Endothelial cell (in vitro differentiated cells): Measurements from ENCODE around the gene CTNNAL1. TPM values are rescaled to one million over a fixed set of nuclear protein-coding genes. Genes with fewer than 3 reads are reported as not detected.

Experiments used
- DNase-seq: peaks from one replicate; pipeline ENCODE4 v3.0.0; 2021; ENCODE audit warnings: low spot score
- H3K27ac Mint-ChIP-seq: one replicate; pipeline ENCODE4 v1.8.0; 2021; ENCODE audit warnings: mixed read lengths, inconsistent platforms; ENCODE audit not compliant: unreplicated experiment
- H3K27me3 Mint-ChIP-seq: one replicate; pipeline ENCODE4 v1.8.0; 2021; ENCODE audit warnings: mild to moderate bottlenecking, moderate library complexity, mixed read lengths, inconsistent platforms; ENCODE audit not compliant: unreplicated experiment
- H3K36me3 Mint-ChIP-seq: one replicate; pipeline ENCODE4 v1.8.0; 2021; ENCODE audit warnings: mild to moderate bottlenecking, low read depth, mixed read lengths, inconsistent platforms; ENCODE audit not compliant: unreplicated experiment
- H3K4me1 Mint-ChIP-seq: one replicate; pipeline ENCODE4 v1.8.0; 2021; ENCODE audit warnings: mild to moderate bottlenecking, mixed read lengths, inconsistent platforms; ENCODE audit not compliant: unreplicated experiment
- H3K4me3 Mint-ChIP-seq: one replicate; pipeline ENCODE4 v1.8.0; 2021; ENCODE audit warnings: mild to moderate bottlenecking, mixed read lengths, inconsistent platforms; ENCODE audit not compliant: unreplicated experiment
- H3K9me3 Mint-ChIP-seq: one replicate; pipeline ENCODE4 v1.8.0; 2021; ENCODE audit warnings: mixed read lengths, inconsistent platforms; ENCODE audit not compliant: unreplicated experiment
- total RNA-seq: library from RNA; stranded (reverse); fragmentation: NEBNext Ultra II Directional; extraction: Animal tissue kit (Norgen Biotek cat#: 25700); gene quantifications from one replicate; pipeline ENCODE4 v1.2.1, GENCODE V29; 2021; ENCODE audit not compliant: unreplicated experiment
- TF ChIP-seq, protein P1 (sequence below): fragments of 200-600 bp; sonication (generic); IDR thresholded peaks from one replicate; pipeline ENCODE4 v1.5.0; 2021; ENCODE audit warnings: antibody characterized with exemption; ENCODE audit not compliant: unreplicated experiment

Gene CTNNAL1
- total RNA-seq, 1 donor from 2014 or later = 31.2 TPM

DNA sequence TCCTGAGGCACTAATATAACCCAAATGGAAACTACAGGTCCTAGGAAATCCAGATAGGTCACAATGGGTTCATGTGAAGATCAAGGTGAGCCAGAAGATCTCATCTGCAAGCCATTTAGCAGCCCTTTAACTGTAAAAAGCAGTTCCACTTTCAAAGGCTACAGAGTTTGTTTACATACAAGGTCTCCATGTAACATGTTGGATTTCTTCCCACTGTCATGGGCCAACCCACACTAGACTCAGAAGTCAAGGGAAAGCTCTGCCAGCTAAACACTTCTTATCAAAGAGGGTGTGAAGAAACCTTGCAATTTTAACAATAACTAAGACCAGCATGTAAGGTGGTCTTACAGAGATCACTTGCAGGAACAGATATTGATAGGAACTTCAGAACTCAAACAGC is 3.8 kb upstream of the CTNNAL1 start:
- TF ChIP-seq, protein P1, sequence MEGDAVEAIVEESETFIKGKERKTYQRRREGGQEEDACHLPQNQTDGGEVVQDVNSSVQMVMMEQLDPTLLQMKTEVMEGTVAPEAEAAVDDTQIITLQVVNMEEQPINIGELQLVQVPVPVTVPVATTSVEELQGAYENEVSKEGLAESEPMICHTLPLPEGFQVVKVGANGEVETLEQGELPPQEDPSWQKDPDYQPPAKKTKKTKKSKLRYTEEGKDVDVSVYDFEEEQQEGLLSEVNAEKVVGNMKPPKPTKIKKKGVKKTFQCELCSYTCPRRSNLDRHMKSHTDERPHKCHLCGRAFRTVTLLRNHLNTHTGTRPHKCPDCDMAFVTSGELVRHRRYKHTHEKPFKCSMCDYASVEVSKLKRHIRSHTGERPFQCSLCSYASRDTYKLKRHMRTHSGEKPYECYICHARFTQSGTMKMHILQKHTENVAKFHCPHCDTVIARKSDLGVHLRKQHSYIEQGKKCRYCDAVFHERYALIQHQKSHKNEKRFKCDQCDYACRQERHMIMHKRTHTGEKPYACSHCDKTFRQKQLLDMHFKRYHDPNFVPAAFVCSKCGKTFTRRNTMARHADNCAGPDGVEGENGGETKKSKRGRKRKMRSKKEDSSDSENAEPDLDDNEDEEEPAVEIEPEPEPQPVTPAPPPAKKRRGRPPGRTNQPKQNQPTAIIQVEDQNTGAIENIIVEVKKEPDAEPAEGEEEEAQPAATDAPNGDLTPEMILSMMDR = no peak
- Mint-ChIP-seq H3K9me3 (no peaks in the 10 kb centered on the region), H3K36me3 (peaks cover 3% of the 10 kb centered on the region), H3K4me3 (no peak overlapping the region), H3K27me3 (peaks cover 12% of the 10 kb centered on the region), H3K27ac (no peak overlapping the region), H3K4me1 (peaks cover 17% of the 10 kb centered on the region)
- no peak for DNase-seq

DNA sequence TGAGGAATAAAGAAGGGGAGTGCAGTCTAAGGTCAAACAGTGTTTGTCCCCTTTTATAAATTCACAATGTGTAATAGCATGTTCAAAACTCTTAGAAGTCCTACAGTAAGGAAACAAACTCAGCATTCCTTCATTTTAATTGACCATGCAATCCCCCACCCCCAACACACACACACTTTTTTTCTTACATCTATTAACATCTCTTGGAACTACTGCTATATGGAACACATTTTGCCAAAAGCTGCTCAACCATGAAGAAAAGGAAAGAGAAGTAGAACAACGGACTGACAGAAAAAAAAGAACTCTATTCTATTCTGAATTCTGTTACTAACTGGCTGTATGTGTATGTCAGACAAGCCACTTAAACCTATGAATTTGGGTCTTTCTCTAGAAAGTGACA is 2.8 kb upstream of the CTNNAL1 start:
- H3K27ac Mint-ChIP-seq = no peak overlapping the region
- peaks cover 3% of the 10 kb centered on the region for H3K36me3 Mint-ChIP-seq
- H3K9me3 Mint-ChIP-seq = no peaks in the 10 kb centered on the region
- H3K4me1 Mint-ChIP-seq = peaks cover 25% of the 10 kb centered on the region
- no peak overlapping the region for H3K4me3 Mint-ChIP-seq
- no peak for DNase-seq
- TF ChIP-seq, protein P1 = no peak
- peaks cover 15% of the 10 kb centered on the region for H3K27me3 Mint-ChIP-seq

DNA sequence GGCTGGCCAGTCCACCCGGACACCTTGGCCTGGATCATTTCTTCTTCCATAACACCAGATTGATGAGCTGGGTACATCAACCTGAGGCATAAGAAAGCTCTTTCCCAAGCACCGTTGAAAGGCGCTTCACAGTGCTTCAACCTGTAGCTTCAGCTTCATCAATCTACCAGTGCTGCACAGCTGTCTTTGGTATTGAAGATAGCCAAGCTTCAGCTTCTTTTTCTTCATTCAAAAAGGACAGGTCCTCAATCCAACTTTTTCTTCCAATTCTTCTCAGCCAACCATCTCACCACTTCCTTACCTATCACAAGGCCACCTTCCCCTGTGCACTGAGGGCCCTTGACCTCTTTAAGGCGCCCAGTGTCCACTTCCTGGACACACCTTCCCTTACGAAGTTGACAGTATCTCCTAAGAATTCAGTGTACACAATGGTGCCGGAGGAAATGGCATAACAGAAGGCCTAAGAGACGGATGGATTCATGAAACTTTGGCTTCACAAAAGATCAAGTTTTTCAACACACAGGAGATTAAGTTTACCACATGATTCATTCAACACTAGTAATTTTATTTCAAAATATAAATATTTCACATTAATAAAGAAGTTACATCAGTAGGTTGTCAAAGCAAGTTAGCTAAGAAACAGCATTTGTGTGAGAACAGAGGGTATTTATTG is 1.4 kb upstream of the CTNNAL1 start:
- peaks cover 25% of the 10 kb centered on the region for H3K4me1 Mint-ChIP-seq
- H3K27ac Mint-ChIP-seq = no peak overlapping the region
- peaks cover 3% of the 10 kb centered on the region for H3K36me3 Mint-ChIP-seq
- TF ChIP-seq, protein P1 = no peak
- no peaks in the 10 kb centered on the region for H3K9me3 Mint-ChIP-seq
- no peak overlapping the region for H3K4me3 Mint-ChIP-seq
- H3K27me3 Mint-ChIP-seq = peaks cover 15% of the 10 kb centered on the region
- no peak for DNase-seq

DNA sequence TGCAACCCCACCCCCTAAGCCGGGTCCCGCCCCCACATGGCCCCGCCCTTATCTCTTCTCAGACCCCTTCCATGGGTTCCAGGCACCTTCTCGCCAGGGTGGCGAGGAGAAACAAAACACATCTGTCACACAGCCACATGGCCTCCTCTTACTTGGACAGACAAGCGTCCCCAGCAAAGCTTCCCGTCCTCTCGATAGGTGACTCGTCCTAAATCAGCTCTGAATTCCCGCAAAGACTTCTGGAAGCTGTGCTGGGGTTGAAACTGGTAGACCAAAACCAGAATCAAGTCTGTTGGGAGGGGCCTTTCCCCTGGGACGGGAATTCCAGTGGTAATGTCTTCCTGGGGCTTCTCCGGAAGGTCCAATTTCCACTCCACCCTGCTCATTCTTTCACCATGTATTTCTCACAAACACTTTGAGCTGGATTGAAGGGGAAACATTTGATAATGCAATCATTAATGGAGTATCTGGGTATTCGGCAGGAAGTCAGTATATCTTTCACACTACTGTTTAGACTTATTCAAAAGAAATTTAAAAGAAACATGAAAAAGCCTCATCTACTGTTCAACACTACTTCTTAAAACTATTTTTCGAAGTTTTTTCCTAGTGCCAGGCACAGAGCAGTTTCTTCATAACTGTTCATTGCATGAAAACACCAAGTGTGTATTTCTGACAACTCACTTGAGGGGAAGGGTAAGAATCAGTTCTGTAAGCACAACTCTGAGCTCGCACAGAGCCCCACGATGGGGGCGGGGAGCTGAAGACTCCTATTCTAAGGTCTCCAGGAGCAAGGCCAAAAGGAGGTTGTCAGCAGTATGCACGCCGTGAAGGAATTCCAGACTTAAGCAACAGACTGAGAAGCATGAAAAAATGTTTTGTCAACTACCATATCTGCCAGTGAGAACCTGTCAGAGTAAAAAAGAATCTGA is 644 bp upstream of the CTNNAL1 start:
- peaks cover 15% of the 10 kb centered on the region for H3K27me3 Mint-ChIP-seq
- peaks cover 3% of the 10 kb centered on the region for H3K36me3 Mint-ChIP-seq
- H3K9me3 Mint-ChIP-seq = no peaks in the 10 kb centered on the region
- peaks cover 25% of the 10 kb centered on the region for H3K4me1 Mint-ChIP-seq
- peak overlapping the region; percentile 94 for H3K4me3 Mint-ChIP-seq
- H3K27ac Mint-ChIP-seq = peak overlapping the region; percentile 93
- DNase-seq = no peak
- TF ChIP-seq, protein P1 = no peak
